Measurements from ENCODE around the gene TRAP1.

DNA sequence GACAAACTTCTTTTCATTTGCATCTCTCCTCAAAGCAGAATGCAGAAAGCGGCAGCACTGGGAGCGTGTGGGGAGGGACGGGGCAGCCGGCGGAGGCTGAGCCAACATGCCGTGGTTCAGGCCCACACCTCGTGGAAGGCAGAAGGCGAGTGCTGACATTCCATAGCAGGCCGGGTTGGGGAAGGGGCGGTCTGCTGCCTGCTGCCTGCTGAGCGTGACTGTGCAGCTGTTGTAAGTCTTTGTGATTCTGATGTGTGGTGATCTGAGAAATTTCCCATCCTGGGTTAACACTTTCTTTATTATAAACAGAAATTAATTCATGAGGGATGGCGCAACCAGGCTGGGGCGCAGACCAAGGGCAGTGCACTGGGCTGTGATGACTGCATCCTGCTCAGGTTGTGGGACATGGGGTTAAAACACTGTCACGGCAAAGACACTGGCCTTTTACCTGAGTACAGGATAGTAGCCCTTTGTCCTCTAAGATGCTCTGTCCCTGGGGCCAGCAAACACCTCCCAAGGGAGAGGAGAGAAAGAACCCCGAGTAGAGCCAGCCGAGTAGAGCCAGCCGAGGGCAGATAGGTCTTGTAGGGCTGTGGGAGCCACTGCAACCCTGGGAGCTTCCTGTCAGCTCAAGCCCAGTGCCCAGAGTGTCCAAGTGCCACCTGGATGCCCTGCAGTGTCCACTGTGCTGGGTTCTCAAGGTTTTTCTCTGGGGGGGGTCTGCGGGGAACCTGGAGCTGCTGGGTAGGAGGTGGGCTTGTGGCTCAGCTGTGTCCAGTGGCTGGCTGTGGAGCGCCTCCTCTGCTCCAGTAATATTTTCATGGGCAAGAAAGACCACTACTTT, 71.6 kb downstream of the TRAP1 start:
- TF ChIP-seq, protein P1, sequence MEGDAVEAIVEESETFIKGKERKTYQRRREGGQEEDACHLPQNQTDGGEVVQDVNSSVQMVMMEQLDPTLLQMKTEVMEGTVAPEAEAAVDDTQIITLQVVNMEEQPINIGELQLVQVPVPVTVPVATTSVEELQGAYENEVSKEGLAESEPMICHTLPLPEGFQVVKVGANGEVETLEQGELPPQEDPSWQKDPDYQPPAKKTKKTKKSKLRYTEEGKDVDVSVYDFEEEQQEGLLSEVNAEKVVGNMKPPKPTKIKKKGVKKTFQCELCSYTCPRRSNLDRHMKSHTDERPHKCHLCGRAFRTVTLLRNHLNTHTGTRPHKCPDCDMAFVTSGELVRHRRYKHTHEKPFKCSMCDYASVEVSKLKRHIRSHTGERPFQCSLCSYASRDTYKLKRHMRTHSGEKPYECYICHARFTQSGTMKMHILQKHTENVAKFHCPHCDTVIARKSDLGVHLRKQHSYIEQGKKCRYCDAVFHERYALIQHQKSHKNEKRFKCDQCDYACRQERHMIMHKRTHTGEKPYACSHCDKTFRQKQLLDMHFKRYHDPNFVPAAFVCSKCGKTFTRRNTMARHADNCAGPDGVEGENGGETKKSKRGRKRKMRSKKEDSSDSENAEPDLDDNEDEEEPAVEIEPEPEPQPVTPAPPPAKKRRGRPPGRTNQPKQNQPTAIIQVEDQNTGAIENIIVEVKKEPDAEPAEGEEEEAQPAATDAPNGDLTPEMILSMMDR (IDR thresholded peaks at IDR 0.05), result no peak
- TF ChIP-seq TCF7L2 (IDR thresholded peaks at IDR 0.05; ENCODE audit: low read depth, low read length), result no peak

All from Panc1 (cell line).